ENCODE results near the gene KCNK10. TPM values are rescaled to one million over a fixed set of nuclear protein-coding genes. Genes with fewer than 3 reads are reported as not detected.

KCNK10 gene
- total and polyA plus RNA-seq, 10 of the 15 experiments (the other 5 are each of a cell fraction or from before 2014, with no cell fraction given): 0.01 to 0.06 (median 0.02) TPM; not detected in 7

- ChIA-PET POLR2A (no interaction called here), CTCF (no interaction called here), RAD21 (ENCODE audit: unreplicated experiment) (no interaction called here), SMC1A (ENCODE audit: uncharacterized antibody, unreplicated experiment) (no interaction called here)
- no peaks in the 10 kb centered on the region; the same call in 2 of the 3 replicates for H3K9me3 ChIP-seq (replicated peaks; ENCODE audit: control insufficient read depth, insufficient read depth, low read length)
- H3K9ac ChIP-seq (ENCODE audit: control insufficient read depth, insufficient read depth, low read length): no peak overlapping the region
- H4K20me1 ChIP-seq (ENCODE audit: control insufficient read depth, insufficient read depth): no peaks in the 10 kb centered on the region
- H3K4me3 ChIP-seq: no peak overlapping the region
- H3K27ac ChIP-seq (ENCODE audit: control insufficient read depth, insufficient read depth): no peak overlapping the region
- intact Hi-C loops (cut with micrococcal nuclease; ENCODE audit: unreplicated experiment): no loop called here
- H3K79me2 ChIP-seq (ENCODE audit: control insufficient read depth, insufficient read depth, low read length): no peaks in the 10 kb centered on the region
- H3K4me1 ChIP-seq (ENCODE audit: control insufficient read depth, insufficient read depth, low read length): no peaks in the 10 kb centered on the region
- DNase-seq (ENCODE audit: low read depth, low spot score) (no peak), FAIRE-seq (no peak), ATAC-seq (no peak)
- no peak overlapping the region for H3K4me2 ChIP-seq (ENCODE audit: control insufficient read depth, insufficient read depth)
- in situ Hi-C loops (cut with MboI): no loop called here
- no peaks in the 10 kb centered on the region for H3K27me3 ChIP-seq (replicated peaks in 1 of 2; ENCODE audit: control insufficient read depth in 2 of 2, insufficient read depth in 2 of 2, low read length in 1 of 2)
- WGBS (ENCODE audit: insufficient coverage, insufficient replicate concordance, low lambda C conversion rate, missing lambda C conversion rate): 0% methylated on average over 2 of the region's 2 CpGs
- no peak overlapping the region for H2AFZ ChIP-seq (ENCODE audit: control insufficient read depth, low read depth, low read length)
- TF ChIP-seq IRF3 (IDR thresholded peaks at IDR 0.05) (no peak), TCF12 (IDR thresholded peaks at IDR 0.05; ENCODE audit: low read depth, low read length) (no peak), BCLAF1 (IDR thresholded peaks at IDR 0.05) (no peak), CHD2 (IDR thresholded peaks at IDR 0.05; ENCODE audit: borderline replicate concordance, low read depth, low read length) (no peak), POLR2AphosphoS2 (IDR thresholded peaks at IDR 0.05; ENCODE audit: low read depth, low read length) (no peak), NFYB (IDR thresholded peaks at IDR 0.05; ENCODE audit: insufficient read depth, low read depth, low read length) (no peak), WRNIP1 (IDR thresholded peaks at IDR 0.05; ENCODE audit: borderline replicate concordance, low read depth, low read length) (no peak), JUNB (IDR thresholded peaks at IDR 0.05) (no peak), SRF (IDR thresholded peaks at IDR 0.05; ENCODE audit: low read depth in 2 of 2, low read length in 2 of 2) (no peak), PBX3 (IDR thresholded peaks at IDR 0.05; ENCODE audit: insufficient replicate concordance, low read depth, low read length) (no peak), CHD4 (IDR thresholded peaks at IDR 0.05) (no peak)
- TF ChIP-seq, protein P1, sequence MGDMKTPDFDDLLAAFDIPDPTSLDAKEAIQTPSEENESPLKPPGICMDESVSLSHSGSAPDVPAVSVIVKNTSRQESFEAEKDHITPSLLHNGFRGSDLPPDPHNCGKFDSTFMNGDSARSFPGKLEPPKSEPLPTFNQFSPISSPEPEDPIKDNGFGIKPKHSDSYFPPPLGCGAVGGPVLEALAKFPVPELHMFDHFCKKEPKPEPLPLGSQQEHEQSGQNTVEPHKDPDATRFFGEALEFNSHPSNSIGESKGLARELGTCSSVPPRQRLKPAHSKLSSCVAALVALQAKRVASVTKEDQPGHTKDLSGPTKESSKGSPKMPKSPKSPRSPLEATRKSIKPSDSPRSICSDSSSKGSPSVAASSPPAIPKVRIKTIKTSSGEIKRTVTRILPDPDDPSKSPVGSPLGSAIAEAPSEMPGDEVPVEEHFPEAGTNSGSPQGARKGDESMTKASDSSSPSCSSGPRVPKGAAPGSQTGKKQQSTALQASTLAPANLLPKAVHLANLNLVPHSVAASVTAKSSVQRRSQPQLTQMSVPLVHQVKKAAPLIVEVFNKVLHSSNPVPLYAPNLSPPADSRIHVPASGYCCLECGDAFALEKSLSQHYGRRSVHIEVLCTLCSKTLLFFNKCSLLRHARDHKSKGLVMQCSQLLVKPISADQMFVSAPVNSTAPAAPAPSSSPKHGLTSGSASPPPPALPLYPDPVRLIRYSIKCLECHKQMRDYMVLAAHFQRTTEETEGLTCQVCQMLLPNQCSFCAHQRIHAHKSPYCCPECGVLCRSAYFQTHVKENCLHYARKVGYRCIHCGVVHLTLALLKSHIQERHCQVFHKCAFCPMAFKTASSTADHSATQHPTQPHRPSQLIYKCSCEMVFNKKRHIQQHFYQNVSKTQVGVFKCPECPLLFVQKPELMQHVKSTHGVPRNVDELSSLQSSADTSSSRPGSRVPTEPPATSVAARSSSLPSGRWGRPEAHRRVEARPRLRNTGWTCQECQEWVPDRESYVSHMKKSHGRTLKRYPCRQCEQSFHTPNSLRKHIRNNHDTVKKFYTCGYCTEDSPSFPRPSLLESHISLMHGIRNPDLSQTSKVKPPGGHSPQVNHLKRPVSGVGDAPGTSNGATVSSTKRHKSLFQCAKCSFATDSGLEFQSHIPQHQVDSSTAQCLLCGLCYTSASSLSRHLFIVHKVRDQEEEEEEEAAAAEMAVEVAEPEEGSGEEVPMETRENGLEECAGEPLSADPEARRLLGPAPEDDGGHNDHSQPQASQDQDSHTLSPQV (IDR thresholded peaks at IDR 0.05): no peak
- no TSS peak for BruUV-seq (replicated peaks)
- no peaks in the 10 kb centered on the region for H3K36me3 ChIP-seq (ENCODE audit: control insufficient read depth in 2 of 2, insufficient read depth in 2 of 2, low read length in 1 of 2)
These were observed 36.4 kb upstream of the KCNK10 start for GRCh38 chr14:88359500-88359899.
